ENCODE data around the gene STK31. TPM values are rescaled to one million over a fixed set of nuclear protein-coding genes. Genes with fewer than 3 reads are reported as not detected.

STK31 gene
- total and polyA plus RNA-seq, 2 donors (not counting 3 experiments of a cell fraction or from before 2014, with no cell fraction given), result 0.44 TPM; not detected in 1

DNA sequence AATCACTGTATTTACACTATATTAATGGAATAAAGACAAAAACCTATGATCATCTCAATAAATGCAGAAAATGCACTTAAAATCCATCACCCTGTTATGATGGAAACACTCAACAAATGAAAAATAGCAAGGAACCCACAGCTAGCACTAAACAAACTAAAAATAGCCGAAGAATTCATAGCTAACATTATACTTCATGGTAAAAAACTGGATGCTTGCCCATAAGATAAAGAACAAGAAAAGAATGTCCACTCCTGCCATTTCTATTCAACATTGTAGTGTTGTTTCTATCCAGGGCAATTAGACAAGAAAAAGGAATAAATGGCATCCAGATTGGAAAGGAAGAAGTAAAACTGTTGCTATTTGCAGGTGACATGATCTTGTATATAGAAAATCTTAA is 142.1 kb downstream of the STK31 start:
- H3K36me3 ChIP-seq (ENCODE audit: control insufficient read depth in 2 of 2, extremely low read depth in 1 of 2, insufficient read depth in 2 of 2, low read length in 2 of 2), result no peaks in the 10 kb centered on the region
- no peaks in the 10 kb centered on the region for H3K9me1 ChIP-seq (replicated peaks; ENCODE audit: control insufficient read depth, extremely low read depth, insufficient read depth, low read length)
- H3K27me3 ChIP-seq (ENCODE audit: control insufficient read depth in 2 of 2, insufficient read depth in 2 of 2, low read length in 2 of 2), result no peaks in the 10 kb centered on the region
- no peak overlapping the region for H3K4me2 ChIP-seq (ENCODE audit: insufficient read depth, low read length)
- no peaks in the 10 kb centered on the region for H4K20me1 ChIP-seq (replicated peaks; ENCODE audit: control insufficient read depth, extremely low read depth, insufficient read depth, low read length)
- no peaks in the 10 kb centered on the region for H3K9me3 ChIP-seq (replicated peaks; ENCODE audit: control insufficient read depth, insufficient read depth, low read length)
- dilution Hi-C loops (cut with MboI; ENCODE audit: extremely low pct_ligation_motif_present, low sequenced_read_pairs), result no loop called here
- H3K79me2 ChIP-seq (ENCODE audit: control insufficient read depth, insufficient read depth, low read length), result no peaks in the 10 kb centered on the region
- no peak overlapping the region for H3K4me3 ChIP-seq (replicated peaks in 1 of 3; ENCODE audit: insufficient read depth in 1 of 3, low read depth in 1 of 3, low read length in 3 of 3)
- no peak overlapping the region for H2AFZ ChIP-seq (ENCODE audit: low read depth, low read length)
- intact Hi-C loops (cut with micrococcal nuclease), result no loop called here
- ChIA-PET POLR2A (no interaction called here), CTCF (no interaction called here)
- no peak overlapping the region for H3K9ac ChIP-seq (replicated peaks; ENCODE audit: extremely low read depth, insufficient read depth, low read length)
- BruUV-seq (replicated peaks), result no TSS peak
- TF ChIP-seq POLR2A (IDR thresholded peaks at IDR 0.05; ENCODE audit: low read depth, low read length) (no peak), EZH2 (IDR thresholded peaks at IDR 0.05; ENCODE audit: borderline replicate concordance, low read depth, low read length, severe bottlenecking) (no peak), GATA2 (IDR thresholded peaks at IDR 0.05; ENCODE audit: insufficient read depth, insufficient read length, low read depth, low read length) (no peak), MYC (IDR thresholded peaks at IDR 0.05; ENCODE audit: low read depth, low read length) (no peak), POLR2AphosphoS5 (IDR thresholded peaks at IDR 0.05; ENCODE audit: insufficient read depth, low read depth, low read length) (no peak), FOS (IDR thresholded peaks at IDR 0.05; ENCODE audit: borderline replicate concordance, insufficient read depth, low read length) (no peak), JUN (IDR thresholded peaks at IDR 0.05; ENCODE audit: borderline replicate concordance, insufficient read depth, insufficient read length, low read depth) (no peak)
- TF ChIP-seq, protein P1, sequence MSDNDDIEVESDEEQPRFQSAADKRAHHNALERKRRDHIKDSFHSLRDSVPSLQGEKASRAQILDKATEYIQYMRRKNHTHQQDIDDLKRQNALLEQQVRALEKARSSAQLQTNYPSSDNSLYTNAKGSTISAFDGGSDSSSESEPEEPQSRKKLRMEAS (IDR thresholded peaks at IDR 0.05; ENCODE audit: insufficient read depth, insufficient read length), result no peak
- TF ChIP-seq, protein P2, sequence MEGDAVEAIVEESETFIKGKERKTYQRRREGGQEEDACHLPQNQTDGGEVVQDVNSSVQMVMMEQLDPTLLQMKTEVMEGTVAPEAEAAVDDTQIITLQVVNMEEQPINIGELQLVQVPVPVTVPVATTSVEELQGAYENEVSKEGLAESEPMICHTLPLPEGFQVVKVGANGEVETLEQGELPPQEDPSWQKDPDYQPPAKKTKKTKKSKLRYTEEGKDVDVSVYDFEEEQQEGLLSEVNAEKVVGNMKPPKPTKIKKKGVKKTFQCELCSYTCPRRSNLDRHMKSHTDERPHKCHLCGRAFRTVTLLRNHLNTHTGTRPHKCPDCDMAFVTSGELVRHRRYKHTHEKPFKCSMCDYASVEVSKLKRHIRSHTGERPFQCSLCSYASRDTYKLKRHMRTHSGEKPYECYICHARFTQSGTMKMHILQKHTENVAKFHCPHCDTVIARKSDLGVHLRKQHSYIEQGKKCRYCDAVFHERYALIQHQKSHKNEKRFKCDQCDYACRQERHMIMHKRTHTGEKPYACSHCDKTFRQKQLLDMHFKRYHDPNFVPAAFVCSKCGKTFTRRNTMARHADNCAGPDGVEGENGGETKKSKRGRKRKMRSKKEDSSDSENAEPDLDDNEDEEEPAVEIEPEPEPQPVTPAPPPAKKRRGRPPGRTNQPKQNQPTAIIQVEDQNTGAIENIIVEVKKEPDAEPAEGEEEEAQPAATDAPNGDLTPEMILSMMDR (IDR thresholded peaks at IDR 0.05; ENCODE audit: extremely low read depth in 1 of 2, insufficient read depth in 1 of 2, low read depth in 1 of 2, low read length in 2 of 2), result no peak
- no peaks in the 10 kb centered on the region for H3K4me1 ChIP-seq (ENCODE audit: control insufficient read depth, extremely low read depth, insufficient read depth, low read length)
- no peak for DNase-seq (ENCODE audit: low read depth, low spot score)
- FAIRE-seq, result no peak
- no peak overlapping the region for H3K27ac ChIP-seq (ENCODE audit: insufficient read depth, low read depth, low read length)
